ENCODE results near the gene SART1.

The SART1 gene

GRCh38 chr11:65944767-65945166 lies 16.8 kb upstream of the SART1 start:
- Histone ChIP-seq H3K36me3 (ENCODE audit: low read length) (no peaks in the 10 kb centered on the region), H3K27me3 (ENCODE audit: low read length) (no peaks in the 10 kb centered on the region), H3K9ac (ENCODE audit: low read length) (no peak overlapping the region), H3K9me2 (replicated peaks; ENCODE audit: insufficient read depth, low read length) (no peaks in the 10 kb centered on the region), H3K79me2 (ENCODE audit: insufficient read depth, low read length) (no peaks in the 10 kb centered on the region), H3F3A (ENCODE audit: insufficient read depth) (no peaks in the 10 kb centered on the region), H3K4me3 (ENCODE audit: insufficient read depth, low read length, poor library complexity, severe bottlenecking) (no peak overlapping the region), H3K9me3 (ENCODE audit: insufficient read depth, low read length) (no peaks in the 10 kb centered on the region), H3K27ac (ENCODE audit: low read depth, low read length) (no peak overlapping the region), H4K20me1 (ENCODE audit: low read depth, low read length) (no peaks in the 10 kb centered on the region), H3K4me2 (ENCODE audit: low read depth, low read length, poor library complexity, severe bottlenecking) (no peak overlapping the region), H2AFZ (ENCODE audit: low read depth, low read length, severe bottlenecking) (no peak overlapping the region)
- TF ChIP-seq EZH2phosphoT487 (conservative IDR thresholded peaks at IDR 0.05; ENCODE audit: low read length): no peak
- no peak for TF ChIP-seq CTCF (IDR thresholded peaks at IDR 0.05; ENCODE audit: insufficient read depth, low read length, poor library complexity, severe bottlenecking)

- Histone ChIP-seq H3K9me2 (replicated peaks; ENCODE audit: insufficient read depth, low read length) (no peaks in the 10 kb centered on the region), H3K27me3 (ENCODE audit: low read length) (no peaks in the 10 kb centered on the region), H3F3A (ENCODE audit: insufficient read depth) (no peaks in the 10 kb centered on the region), H3K4me3 (ENCODE audit: insufficient read depth, low read length, poor library complexity, severe bottlenecking) (no peak within 1 kb of the TSS), H3K4me2 (ENCODE audit: low read depth, low read length, poor library complexity, severe bottlenecking) (no peak within 1 kb of the TSS), H3K27ac (ENCODE audit: low read depth, low read length) (no peak within 1 kb of the TSS), H2AFZ (ENCODE audit: low read depth, low read length, severe bottlenecking) (no peak within 1 kb of the TSS), H3K9me3 (ENCODE audit: insufficient read depth, low read length) (no peaks in the 10 kb centered on the region), H3K9ac (ENCODE audit: low read length) (no peak within 1 kb of the TSS), H4K20me1 (ENCODE audit: low read depth, low read length) (no peaks in the 10 kb centered on the region), H3K79me2 (ENCODE audit: insufficient read depth, low read length) (no peaks in the 10 kb centered on the region), H3K36me3 (ENCODE audit: low read length) (no peaks in the 10 kb centered on the region)
- TF ChIP-seq EZH2phosphoT487 (conservative IDR thresholded peaks at IDR 0.05; ENCODE audit: low read length): no peak
- no peak for TF ChIP-seq CTCF (IDR thresholded peaks at IDR 0.05; ENCODE audit: insufficient read depth, low read length, poor library complexity, severe bottlenecking)
Measured at GRCh38 chr11:65945430-65945911, 16.1 kb upstream of the SART1 start, which contains the start of gene TSGA10IP. Gene TSGA10IP, plus strand, starts transcription at chr11:65945480. Its CDS starts 196 bp downstream, at chr11:65945676.

GRCh38 chr11:65945941-65946558 lies 15.5 kb upstream of the SART1 start:
- no peaks in the 10 kb centered on the region for H3K79me2 ChIP-seq (ENCODE audit: insufficient read depth, low read length)
- no peak overlapping the region for H3K9ac ChIP-seq (ENCODE audit: low read length)
- H3K4me2 ChIP-seq (ENCODE audit: low read depth, low read length, poor library complexity, severe bottlenecking): no peak overlapping the region
- no peak for TF ChIP-seq CTCF (IDR thresholded peaks at IDR 0.05; ENCODE audit: insufficient read depth, low read length, poor library complexity, severe bottlenecking)
- no peak for TF ChIP-seq EZH2phosphoT487 (conservative IDR thresholded peaks at IDR 0.05; ENCODE audit: low read length)
- no peaks in the 10 kb centered on the region for H4K20me1 ChIP-seq (ENCODE audit: low read depth, low read length)
- H3K36me3 ChIP-seq (ENCODE audit: low read length): no peaks in the 10 kb centered on the region
- no peak overlapping the region for H3K4me3 ChIP-seq (ENCODE audit: insufficient read depth, low read length, poor library complexity, severe bottlenecking)
- no peak overlapping the region for H2AFZ ChIP-seq (ENCODE audit: low read depth, low read length, severe bottlenecking)
- no peaks in the 10 kb centered on the region for H3F3A ChIP-seq (ENCODE audit: insufficient read depth)
- no peaks in the 10 kb centered on the region for H3K9me2 ChIP-seq (replicated peaks; ENCODE audit: insufficient read depth, low read length)
- H3K9me3 ChIP-seq (ENCODE audit: insufficient read depth, low read length): no peaks in the 10 kb centered on the region
- no peak overlapping the region for H3K27ac ChIP-seq (ENCODE audit: low read depth, low read length)
- no peaks in the 10 kb centered on the region for H3K27me3 ChIP-seq (ENCODE audit: low read length)
